Transverse colon (tissue), 3 donors: ENCODE results near the gene OPA1.

Experiments used
- POLR2A ChIP-seq: fragments of 450-650 bp; IDR thresholded peaks from one replicate; pipeline ENCODE4 v1.6.1; 2016; ENCODE audit warnings: antibody characterized with exemption, mild to moderate bottlenecking, moderate library complexity
- TF ChIP-seq, protein P1 (sequence below), 5 experiments: fragments of 200-600 bp in 3 of 5; fragments of 450-650 bp in 2 of 5; sonication (generic) in 3 of 5; IDR thresholded peaks; 1 replicate in 2 of 5; 2 replicates in 3 of 5; pipeline ENCODE4 v1.5.1; 2016 to 2017; ENCODE audit warnings: antibody characterized with exemption in 5 of 5, inconsistent platforms in 3 of 5, mild to moderate bottlenecking in 2 of 5, moderate library complexity in 1 of 5

- TF ChIP-seq, protein P1, sequence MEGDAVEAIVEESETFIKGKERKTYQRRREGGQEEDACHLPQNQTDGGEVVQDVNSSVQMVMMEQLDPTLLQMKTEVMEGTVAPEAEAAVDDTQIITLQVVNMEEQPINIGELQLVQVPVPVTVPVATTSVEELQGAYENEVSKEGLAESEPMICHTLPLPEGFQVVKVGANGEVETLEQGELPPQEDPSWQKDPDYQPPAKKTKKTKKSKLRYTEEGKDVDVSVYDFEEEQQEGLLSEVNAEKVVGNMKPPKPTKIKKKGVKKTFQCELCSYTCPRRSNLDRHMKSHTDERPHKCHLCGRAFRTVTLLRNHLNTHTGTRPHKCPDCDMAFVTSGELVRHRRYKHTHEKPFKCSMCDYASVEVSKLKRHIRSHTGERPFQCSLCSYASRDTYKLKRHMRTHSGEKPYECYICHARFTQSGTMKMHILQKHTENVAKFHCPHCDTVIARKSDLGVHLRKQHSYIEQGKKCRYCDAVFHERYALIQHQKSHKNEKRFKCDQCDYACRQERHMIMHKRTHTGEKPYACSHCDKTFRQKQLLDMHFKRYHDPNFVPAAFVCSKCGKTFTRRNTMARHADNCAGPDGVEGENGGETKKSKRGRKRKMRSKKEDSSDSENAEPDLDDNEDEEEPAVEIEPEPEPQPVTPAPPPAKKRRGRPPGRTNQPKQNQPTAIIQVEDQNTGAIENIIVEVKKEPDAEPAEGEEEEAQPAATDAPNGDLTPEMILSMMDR (IDR thresholded peaks at IDR 0.05) = no peak
- no peak for TF ChIP-seq POLR2A
Observed at GRCh38 chr3:193620650-193621049, 27.6 kb downstream of the OPA1 start.
